ENCODE measurements around the gene SLC24A3. TPM values are rescaled to one million over a fixed set of nuclear protein-coding genes. Genes with fewer than 3 reads are reported as not detected.

The SLC24A3 gene
- total RNA-seq, 1 experiment from 2014 or later: not detected

- TF ChIP-seq SIN3A (IDR thresholded peaks at IDR 0.05; ENCODE audit: borderline replicate concordance, insufficient read depth, low read depth, low read length): no peak
- no peak for TF ChIP-seq TCF7L2 (IDR thresholded peaks at IDR 0.05; ENCODE audit: low read depth, low read length)
- no peak for TF ChIP-seq POLR2AphosphoS5 (IDR thresholded peaks at IDR 0.05; ENCODE audit: low read depth, low read length)
- no peak for TF ChIP-seq CTCF (IDR thresholded peaks at IDR 0.05)
- no peak for TF ChIP-seq REST (IDR thresholded peaks at IDR 0.05; ENCODE audit: insufficient read depth in 1 of 2, low read depth in 2 of 2, low read length in 1 of 2)
- in situ Hi-C loops (cut with HindIII; ENCODE audit: low pct_unique_long_range_greater_than_20kb, low sequenced_read_pairs): no loop called here
- Histone ChIP-seq H3K9me3 (ENCODE audit: control insufficient read depth, insufficient read depth, low read depth, low read length) (no peaks in the 10 kb centered on the region), H3K4me1 (ENCODE audit: control insufficient read depth, insufficient read depth, low read length) (peaks cover 23% of the 10 kb centered on the region), H3K27ac (ENCODE audit: low read length) (peak overlapping the region; percentile 39; the same call in 1 of the 2 replicates), H3K27me3 (ENCODE audit: control insufficient read depth, insufficient read depth, low read length) (no peaks in the 10 kb centered on the region), H3K36me3 (ENCODE audit: control insufficient read depth, insufficient read depth, low read length) (no peaks in the 10 kb centered on the region), H3K4me3 (ENCODE audit: low read depth in 2 of 2, low read length in 2 of 2) (no peak overlapping the region)
- CTCF ChIA-PET: no interaction called here
- no peak for DNase-seq (ENCODE audit: low read depth, low spot score)
- intact Hi-C loops (cut with micrococcal nuclease; ENCODE audit: unreplicated experiment): no loop called here
- BruUV-seq (replicated peaks): no TSS peak
- POLR2A ChIA-PET: no interaction called here
- no peak for ATAC-seq
These were observed 547.9 kb downstream of the SLC24A3 start for GRCh38 chr20:19760371-19760721.

- DNase-seq (ENCODE audit: low read depth, low spot score) (no peak), ATAC-seq (no peak)
- intact Hi-C loops (cut with micrococcal nuclease; ENCODE audit: unreplicated experiment) (no loop called here), in situ Hi-C loops (cut with HindIII; ENCODE audit: low pct_unique_long_range_greater_than_20kb, low sequenced_read_pairs) (no loop called here)
- Histone ChIP-seq H3K27me3 (ENCODE audit: control insufficient read depth, insufficient read depth, low read length) (no peaks in the 10 kb centered on the region), H3K36me3 (ENCODE audit: control insufficient read depth, insufficient read depth, low read length) (no peaks in the 10 kb centered on the region), H3K9me3 (ENCODE audit: control insufficient read depth, insufficient read depth, low read depth, low read length) (no peaks in the 10 kb centered on the region), H3K4me3 (ENCODE audit: low read depth in 2 of 2, low read length in 2 of 2) (no peak overlapping the region), H3K4me1 (ENCODE audit: control insufficient read depth, insufficient read depth, low read length) (peaks cover 23% of the 10 kb centered on the region), H3K27ac (ENCODE audit: low read length) (peak overlapping the region; percentile 54; the same call in 1 of the 2 replicates)
- ChIA-PET POLR2A (no interaction called here), CTCF (no interaction called here)
- BruUV-seq (replicated peaks): no TSS peak
- no peak for TF ChIP-seq REST (IDR thresholded peaks at IDR 0.05; ENCODE audit: insufficient read depth in 1 of 2, low read depth in 2 of 2, low read length in 1 of 2)
- no peak for TF ChIP-seq POLR2AphosphoS5 (IDR thresholded peaks at IDR 0.05; ENCODE audit: low read depth, low read length)
- TF ChIP-seq SIN3A (IDR thresholded peaks at IDR 0.05; ENCODE audit: borderline replicate concordance, insufficient read depth, low read depth, low read length): no peak
- TF ChIP-seq TCF7L2 (IDR thresholded peaks at IDR 0.05; ENCODE audit: low read depth, low read length): no peak
- TF ChIP-seq CTCF (IDR thresholded peaks at IDR 0.05): no peak
These were observed 548.9 kb downstream of the SLC24A3 start for GRCh38 chr20:19761326-19761725.

All from Panc1 (cell line).